Gastroesophageal sphincter (tissue), 4 donors: ENCODE data around the gene PTPRU. TPM values are rescaled to one million over a fixed set of nuclear protein-coding genes. Genes with fewer than 3 reads are reported as not detected.

ENCODE experiments used
- ATAC-seq: fragments of 150-250 bp; one replicate; pipeline ENCODE4 v1.9.1; 2016; ENCODE audit warnings: mild to moderate bottlenecking, moderate library complexity
- H3K27ac ChIP-seq, 4 donors: fragments of 200-600 bp; sonication (generic) in 3 of 4; 1 replicate in 3 of 4; 2 replicates in 1 of 4; pipeline ENCODE4 v1.5.1; 2016 to 2019
- H3K27me3 ChIP-seq: fragments of 200-600 bp; sonication (generic); one replicate; pipeline ENCODE4 v1.5.1; 2019
- H3K36me3 ChIP-seq, 2 donors: fragments of 200-600 bp; sonication (generic); one replicate each; pipeline ENCODE4 v1.5.1; 2019; ENCODE audit warnings: control low read depth in 1 of 2
- H3K4me1 ChIP-seq, 3 donors: fragments of 200-600 bp; sonication (generic); 1 replicate in 2 of 3; 2 replicates in 1 of 3; pipeline ENCODE4 v1.5.1; 2016 to 2019; ENCODE audit warnings: control low read depth in 2 of 3
- H3K4me3 ChIP-seq, 2 donors: fragments of 200-600 bp; sonication (generic); one replicate each; pipeline ENCODE4 v1.5.1; 2019; ENCODE audit warnings: mild to moderate bottlenecking in 1 of 2, moderate library complexity in 1 of 2
- H3K9me3 ChIP-seq, 3 donors: fragments of 200-600 bp; sonication (generic); one replicate each; pipeline ENCODE4 v1.5.1; 2017 to 2019; ENCODE audit warnings: control low read depth in 2 of 3
- CTCF ChIP-seq, 4 experiments: fragments of 200-600 bp in 2 of 4; fragments of 450-650 bp in 2 of 4; sonication (generic) in 1 of 4; IDR thresholded peaks; one replicate each; pipeline ENCODE4 v1.5.1; 2017 to 2019; ENCODE audit warnings: antibody characterized with exemption in 4 of 4, mild to moderate bottlenecking in 2 of 4, moderate library complexity in 2 of 4
- EP300 ChIP-seq: sonication (generic); formaldehyde crosslinking; IDR thresholded peaks from one replicate; pipeline ENCODE4 v1.6.1; 2017; ENCODE audit warnings: antibody characterized with exemption, mild to moderate bottlenecking
- POLR2A ChIP-seq, 2 donors: fragments of 450-650 bp; IDR thresholded peaks; one replicate each; pipeline ENCODE4 v1.6.1; 2017; ENCODE audit warnings: antibody characterized with exemption in 2 of 2, mild to moderate bottlenecking in 2 of 2, moderate library complexity in 1 of 2
- POLR2AphosphoS5 ChIP-seq: sonication (generic); formaldehyde crosslinking; IDR thresholded peaks from one replicate; pipeline ENCODE4 v1.6.1; 2017; ENCODE audit warnings: antibody characterized with exemption
- WGBS, 2 donors: methylation state at CpG; one replicate each; pipeline ENCODE4 v1.1.5; 2018; ENCODE audit warnings: low coverage in 1 of 2; 5-methylcytosine and 5-hydroxymethylcytosine counted together
- total RNA-seq, 4 donors: library from RNA; depleted of rRNA; stranded (reverse); fragments of >200 nt; gene quantifications; one replicate each; pipeline ENCODE4 v1.1.0, GENCODE V29; 2016

PTPRU gene
- total RNA-seq, 4 donors from 2014 or later = 11.1 to 30.5 (median 23.7) TPM

- no peaks in the 10 kb centered on the region for H3K9me3 ChIP-seq
- H3K4me1 ChIP-seq = peaks cover 0 to 32% (median 10%) of the 10 kb centered on the region in 3 donors
- H3K36me3 ChIP-seq = no peaks in the 10 kb centered on the region
- peaks cover 46% of the 10 kb centered on the region for H3K27me3 ChIP-seq
- peak overlapping the region; percentile 17 to 58 for H3K4me3 ChIP-seq
- TF ChIP-seq POLR2A (IDR thresholded peaks at IDR 0.05) (no peak), EP300 (no peak), CTCF (IDR thresholded peaks at IDR 0.05) (no peak), POLR2AphosphoS5 (no peak)
- 12% methylated on average over 4 of the region's 56 CpGs; no CpG with 5 or more reads in 1 of the 2 donors for WGBS, 2 donors
- H3K27ac ChIP-seq = peak overlapping the region in 2 of 4 donors; percentile 35 to 61
- ATAC-seq = peak; percentile 78
These were observed 23.6 kb downstream of the PTPRU start for GRCh38 chr1:29259802-29260441.

- Histone ChIP-seq H3K4me3 (peak overlapping the region in 1 of 2 donors; percentile 58), H3K4me1 (peaks cover 0 to 32% (median 10%) of the 10 kb centered on the region in 3 donors), H3K27me3 (peaks cover 46% of the 10 kb centered on the region), H3K27ac (peak overlapping the region in 1 of 4 donors; percentile 61), H3K36me3 (no peaks in the 10 kb centered on the region), H3K9me3 (no peaks in the 10 kb centered on the region)
- ATAC-seq = no peak
- no peak for TF ChIP-seq POLR2AphosphoS5
- TF ChIP-seq CTCF (IDR thresholded peaks at IDR 0.05) = no peak
- no peak for TF ChIP-seq POLR2A (IDR thresholded peaks at IDR 0.05)
- TF ChIP-seq EP300 = no peak
- WGBS, 2 donors = no CpG with 5 or more reads among the region's 29 CpGs
These were observed 24.2 kb downstream of the PTPRU start for GRCh38 chr1:29260531-29260930.

- WGBS, 2 donors = 80 to 81% methylated on average over 4 of the region's 4 CpGs
- H3K4me3 ChIP-seq = no peak overlapping the region
- H3K4me1 ChIP-seq = peaks cover 0 to 10% (median 4%) of the 10 kb centered on the region in 3 donors
- ATAC-seq = no peak
- no peaks in the 10 kb centered on the region for H3K9me3 ChIP-seq
- TF ChIP-seq EP300 (no peak), POLR2AphosphoS5 (no peak), POLR2A (IDR thresholded peaks at IDR 0.05) (no peak), CTCF (IDR thresholded peaks at IDR 0.05) (no peak)
- no peak overlapping the region for H3K27ac ChIP-seq
- no peaks in the 10 kb centered on the region for H3K36me3 ChIP-seq
- peaks cover 25% of the 10 kb centered on the region for H3K27me3 ChIP-seq
These were observed 28.6 kb downstream of the PTPRU start for GRCh38 chr1:29264773-29265389.

GRCh38 chr1:29266912-29267311 is 30.6 kb downstream of the PTPRU start:
- Histone ChIP-seq H3K9me3 (no peaks in the 10 kb centered on the region), H3K27ac (no peak overlapping the region), H3K4me3 (no peak overlapping the region), H3K4me1 (peaks cover 0 to 15% (median 6%) of the 10 kb centered on the region in 3 donors), H3K27me3 (peaks cover 8% of the 10 kb centered on the region), H3K36me3 (no peaks in the 10 kb centered on the region)
- no peak for ATAC-seq
- TF ChIP-seq EP300 (no peak), CTCF (IDR thresholded peaks at IDR 0.05) (no peak), POLR2AphosphoS5 (no peak), POLR2A (IDR thresholded peaks at IDR 0.05) (no peak)
- WGBS, 2 donors = 94 to 96% methylated on average over 3 of the region's 3 CpGs
